ENCODE results near the gene DEPP1. TPM values are rescaled to one million over a fixed set of nuclear protein-coding genes. Genes with fewer than 3 reads are reported as not detected.

DEPP1 gene
- total RNA-seq, 2 donors from 2014 or later, result 13.4 to 17.1 TPM

- DNase-seq, result no peak
- ATAC-seq, result no peak
- intact Hi-C loops (cut with DNase I, micrococcal nuclease), result no loop called here
Measured at GRCh38 chr10:44928462-44928861, 50.1 kb downstream of the DEPP1 start.

GRCh38 chr10:44927352-44927751, 51.3 kb downstream of the DEPP1 start:
- no peak for DNase-seq
- intact Hi-C loops (cut with DNase I, micrococcal nuclease), result no loop called here
- no peak for ATAC-seq

- intact Hi-C loops (cut with DNase I, micrococcal nuclease), result no loop called here
- ATAC-seq (no peak), DNase-seq (no peak)
Measured at GRCh38 chr10:44926751-44927351, 51.8 kb downstream of the DEPP1 start.

Other genes with a start within 250 kb of the DEPP1 start
- 10 to 100 TPM; 25.0 to 33.1 TPM for gene TMEM72, start 67.5 kb downstream of the DEPP1 start, total RNA-seq
- 10 to 100 TPM; 29.4 to 44.7 TPM for gene RASSF4, start 19.0 kb downstream of the DEPP1 start, total RNA-seq
- gene ZNF22, start 22.1 kb upstream of the DEPP1 start, total RNA-seq, result 10 to 100 TPM in 1 of 2 donors, 1 to 10 TPM in 1; 9.8 to 15.7 TPM

All from left colon (tissue), 2 donors.